PC-3 (cell line): ENCODE measurements around the gene ACP7. TPM values are rescaled to one million over a fixed set of nuclear protein-coding genes. Genes with fewer than 3 reads are reported as not detected.
A peak's percentile ranks its signal among the peaks of the same experiment; 100 is the strongest.

Source experiments
- ATAC-seq: fragments of 200-7000 bp; cut with Tn5 transposase; 2 replicates; pipeline ENCODE4 v1.9.1; 2020; ENCODE audit warnings: mild to moderate bottlenecking, moderate library complexity
- BruUV-seq: library from RNA; stranded (reverse); fragments of 400-500 nt; replicated peaks from 2 replicates; lab custom pipeline; 2021; lab: Mats Ljungman, UMichigan
- CTCF ChIA-PET: fragments of 300-600 bp; sonication (Branson Sonifier 250); formaldehyde crosslinking; loops from one replicate; lab custom pipeline; 2022; ENCODE audit warnings: antibody characterized with exemption; lab: Charles Lee
- POLR2A ChIA-PET: fragments of 300-600 bp; sonication (Branson Sonifier 250); formaldehyde crosslinking; loops from one replicate; lab custom pipeline; 2022; ENCODE audit warnings: antibody characterized with exemption; ENCODE audit not compliant: unreplicated experiment; lab: Charles Lee
- DNase-seq: peaks from one replicate; pipeline ENCODE4 v3.0.0-alpha.2; 2015
- H2AFZ ChIP-seq: fragments of 300-600 bp; sonication (generic); 2 replicates; pipeline ENCODE4 v1.6.0; 2016; ENCODE audit warnings: antibody characterized with exemption, low read length
- H3F3A ChIP-seq: fragments of 300-600 bp; sonication (generic); one replicate; pipeline ENCODE4 v1.6.0; 2017; ENCODE audit warnings: antibody characterized with exemption, low read length, control low read depth, mild to moderate bottlenecking; ENCODE audit not compliant: unreplicated experiment
- H3K27ac ChIP-seq: fragments of 300-600 bp; sonication (generic); 2 replicates; pipeline ENCODE4 v1.5.1; 2016; ENCODE audit warnings: mild to moderate bottlenecking, low read length
- H3K27me3 ChIP-seq: fragments of 300-600 bp; sonication (generic); 2 replicates; pipeline ENCODE4 v1.6.1; 2016; ENCODE audit warnings: low read length, mixed read lengths
- H3K36me3 ChIP-seq: fragments of 300-600 bp; sonication (generic); 2 replicates; pipeline ENCODE4 v1.6.1; 2016; ENCODE audit warnings: low read depth, mixed run types, low read length, mixed read lengths
- H3K4me1 ChIP-seq: fragments of 300-600 bp; sonication (generic); 2 replicates; pipeline ENCODE4 v1.5.1; 2016; ENCODE audit warnings: low read length; ENCODE audit not compliant: insufficient read depth
- H3K4me2 ChIP-seq: fragments of 300-600 bp; sonication (generic); 2 replicates; pipeline ENCODE4 v1.6.0; 2016; ENCODE audit warnings: low read length
- H3K4me3 ChIP-seq: fragments of 300-600 bp; sonication (generic); 2 replicates; pipeline ENCODE4 v1.5.1; 2016; ENCODE audit warnings: mild to moderate bottlenecking, low read length, mixed read lengths
- H3K79me2 ChIP-seq: fragments of 300-600 bp; sonication (generic); 2 replicates; pipeline ENCODE4 v1.6.1; 2017; ENCODE audit warnings: low read length, mixed read lengths
- H3K9ac ChIP-seq: fragments of 300-600 bp; sonication (generic); 2 replicates; pipeline ENCODE4 v1.6.0; 2016; ENCODE audit warnings: mild to moderate bottlenecking, low read length
- H3K9me2 ChIP-seq: fragments of 300-600 bp; sonication (generic); replicated peaks from 2 replicates; pipeline ENCODE4 v1.6.1; 2016; ENCODE audit warnings: mixed run types, low read length, mixed read lengths
- H3K9me3 ChIP-seq: fragments of 300-600 bp; sonication (generic); 2 replicates; pipeline ENCODE4 v1.6.1; 2016; ENCODE audit warnings: low read length, mixed read lengths
- H4K20me1 ChIP-seq: fragments of 300-600 bp; sonication (generic); 2 replicates; pipeline ENCODE4 v1.6.1; 2016; ENCODE audit warnings: low read length, mixed read lengths
- CTCF ChIP-seq: fragments of 300-600 bp; sonication (generic); conservative IDR thresholded peaks from 2 replicates; pipeline ENCODE4 v1.5.1; 2017; ENCODE audit warnings: antibody characterized with exemption, low read depth, mild to moderate bottlenecking, low read length
- EZH2 ChIP-seq: fragments of 300-600 bp; sonication (generic); IDR thresholded peaks from one replicate; pipeline ENCODE4 v1.6.1; 2017; ENCODE audit warnings: antibody characterized with exemption, mild to moderate bottlenecking, low read length; ENCODE audit not compliant: unreplicated experiment
- EZH2phosphoT487 ChIP-seq: fragments of 300-600 bp; sonication (generic); IDR thresholded peaks from 2 replicates; pipeline ENCODE4 v1.6.1; 2018; ENCODE audit warnings: mild to moderate bottlenecking, antibody characterized with exemption, low read length, borderline replicate concordance
- intact Hi-C: fragments of 100-400 bp; cut with micrococcal nuclease; formaldehyde crosslinking; loops from 2 replicates; pipeline ENCODE4 v1.9.0; 2023
- total RNA-seq: library from RNA; depleted of rRNA; stranded (reverse); fragments of >200 nt; gene quantifications from 2 replicates; pipeline ENCODE4 v1.2.3, GENCODE V29; 2014

Gene ACP7
- total RNA-seq, 1 experiment from 2014 or later = 5.0 TPM

GRCh38 chr19:39156326-39157230, 72.4 kb downstream of the ACP7 start:
- Histone ChIP-seq H4K20me1 (no peaks in the 10 kb centered on the region), H3K9ac (no peak overlapping the region), H3K79me2 (peaks cover 67% of the 10 kb centered on the region), H3K4me2 (peak overlapping the region; percentile 34; the same call in 1 of the 2 replicates), H3K27me3 (no peaks in the 10 kb centered on the region), H3K9me3 (no peaks in the 10 kb centered on the region), H3K9me2 (no peaks in the 10 kb centered on the region), H3K4me3 (no peak overlapping the region), H3K27ac (no peak overlapping the region), H3F3A (no peaks in the 10 kb centered on the region), H3K36me3 (no peaks in the 10 kb centered on the region), H3K4me1 (peaks cover 46% of the 10 kb centered on the region), H2AFZ (no peak overlapping the region)
- ChIA-PET CTCF (interaction anchor here (0.5 kb wide), 1 partner anchor 30 kb away, joined by 4 read pairs; no protein-coding TSS in a partner anchor), POLR2A (no interaction called here)
- BruUV-seq = no TSS peak
- DNase-seq (peak; percentile 25), ATAC-seq (peak; percentile 32)
- no peak for TF ChIP-seq EZH2phosphoT487
- intact Hi-C loops = no loop called here

- H4K20me1 ChIP-seq = no peaks in the 10 kb centered on the region
- peaks cover 67% of the 10 kb centered on the region for H3K79me2 ChIP-seq
- H3K4me2 ChIP-seq = no peak overlapping the region
Observed at GRCh38 chr19:39157275-39157996, 73.3 kb downstream of the ACP7 start.

DNA sequence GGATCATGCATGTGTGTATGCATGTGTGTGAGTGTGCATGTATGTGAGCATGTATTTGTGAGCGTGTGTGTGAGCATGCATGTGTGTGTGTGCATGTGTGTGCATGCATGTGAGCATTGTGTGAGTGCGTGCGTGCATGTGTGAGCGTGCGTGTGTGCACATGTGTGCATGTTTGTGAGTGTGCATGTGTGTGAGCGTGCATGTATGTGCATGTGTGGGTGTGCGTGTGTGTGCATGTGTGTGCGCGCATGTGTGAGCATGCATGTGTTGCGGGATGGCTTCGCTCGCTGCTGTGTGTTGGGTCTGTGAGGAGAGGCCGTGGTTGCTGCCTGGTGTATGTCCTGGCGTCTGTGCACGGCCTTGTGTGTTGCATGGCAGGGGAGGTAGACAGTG, 73.8 kb downstream of the ACP7 start:
- no peak overlapping the region for H3K4me3 ChIP-seq
- no peaks in the 10 kb centered on the region for H3F3A ChIP-seq
- no peaks in the 10 kb centered on the region for H3K9me3 ChIP-seq
- no peak overlapping the region for H3K9ac ChIP-seq
- no TSS peak for BruUV-seq
- no peaks in the 10 kb centered on the region for H3K36me3 ChIP-seq
- peaks cover 72% of the 10 kb centered on the region for H3K79me2 ChIP-seq
- CTCF ChIA-PET = no interaction called here
- H3K27ac ChIP-seq = no peak overlapping the region
- POLR2A ChIA-PET = no interaction called here
- intact Hi-C loops = no loop called here
- no peak for ATAC-seq
- no peaks in the 10 kb centered on the region for H3K27me3 ChIP-seq
- TF ChIP-seq EZH2 (no peak), EZH2phosphoT487 (no peak), CTCF (no peak)
- H2AFZ ChIP-seq = no peak overlapping the region
- peaks cover 46% of the 10 kb centered on the region for H3K4me1 ChIP-seq
- no peaks in the 10 kb centered on the region for H3K9me2 ChIP-seq
- no peak for DNase-seq
- H4K20me1 ChIP-seq = no peaks in the 10 kb centered on the region
- no peak overlapping the region for H3K4me2 ChIP-seq

More at GRCh38 chr19:39157275-39157996, 73.3 kb downstream of the ACP7 start:
- CTCF ChIA-PET = no interaction called here
- Histone ChIP-seq H3K36me3 (no peaks in the 10 kb centered on the region), H3K4me3 (no peak overlapping the region), H3K27me3 (no peaks in the 10 kb centered on the region), H3K9me3 (no peaks in the 10 kb centered on the region), H2AFZ (no peak overlapping the region), H3K4me1 (peaks cover 46% of the 10 kb centered on the region), H3K27ac (no peak overlapping the region), H3F3A (no peaks in the 10 kb centered on the region), H3K9ac (no peak overlapping the region), H3K9me2 (no peaks in the 10 kb centered on the region)
- TF ChIP-seq EZH2phosphoT487 = no peak
- no peak for TF ChIP-seq CTCF
- no peak for TF ChIP-seq EZH2
- no peak for ATAC-seq
- DNase-seq = no peak
- intact Hi-C loops = no loop called here
- POLR2A ChIA-PET = no interaction called here
- no TSS peak for BruUV-seq
